ENCODE data around the gene BTBD17. TPM values are rescaled to one million over a fixed set of nuclear protein-coding genes. Genes with fewer than 3 reads are reported as not detected.

BTBD17 gene
- total and polyA plus RNA-seq, 4 donors = 0.17 TPM; not detected in 3

GRCh38 chr17:74330446-74330845 lies 31.2 kb downstream of the BTBD17 start:
- Histone ChIP-seq H3K36me3 (ENCODE audit: control insufficient read depth in 4 of 4, insufficient read depth in 4 of 4, low read length in 4 of 4) (no peaks in the 10 kb centered on the region), H3K4me3 (no peak overlapping the region), H3K9me3 (ENCODE audit: control insufficient read depth in 4 of 4, insufficient read depth in 3 of 4, low read length in 3 of 4) (peaks cover 0 to 2% (median 0%) of the 10 kb centered on the region in 4 donors), H3K27me3 (ENCODE audit: control insufficient read depth in 3 of 3, insufficient read depth in 3 of 3, low read length in 2 of 3) (peaks cover 0 to 16% (median 4%) of the 10 kb centered on the region in 3 donors), H3K9ac (ENCODE audit: insufficient read depth in 1 of 2, low read length in 2 of 2) (no peak overlapping the region), H3K4me1 (ENCODE audit: control insufficient read depth in 5 of 5, insufficient read depth in 5 of 5, low read length in 5 of 5) (peaks cover 0 to 11% (median 4%) of the 10 kb centered on the region in 5 donors), H3K27ac (ENCODE audit: low read depth in 1 of 2, low read length in 1 of 2) (no peak overlapping the region)
- no peak for DNase-seq
- no peak for ATAC-seq (ENCODE audit: insufficient read depth, low FRiP score)
- 78 to 87% methylated on average over 8 of the region's 8 CpGs for WGBS, 2 donors
- TF ChIP-seq, protein P1, sequence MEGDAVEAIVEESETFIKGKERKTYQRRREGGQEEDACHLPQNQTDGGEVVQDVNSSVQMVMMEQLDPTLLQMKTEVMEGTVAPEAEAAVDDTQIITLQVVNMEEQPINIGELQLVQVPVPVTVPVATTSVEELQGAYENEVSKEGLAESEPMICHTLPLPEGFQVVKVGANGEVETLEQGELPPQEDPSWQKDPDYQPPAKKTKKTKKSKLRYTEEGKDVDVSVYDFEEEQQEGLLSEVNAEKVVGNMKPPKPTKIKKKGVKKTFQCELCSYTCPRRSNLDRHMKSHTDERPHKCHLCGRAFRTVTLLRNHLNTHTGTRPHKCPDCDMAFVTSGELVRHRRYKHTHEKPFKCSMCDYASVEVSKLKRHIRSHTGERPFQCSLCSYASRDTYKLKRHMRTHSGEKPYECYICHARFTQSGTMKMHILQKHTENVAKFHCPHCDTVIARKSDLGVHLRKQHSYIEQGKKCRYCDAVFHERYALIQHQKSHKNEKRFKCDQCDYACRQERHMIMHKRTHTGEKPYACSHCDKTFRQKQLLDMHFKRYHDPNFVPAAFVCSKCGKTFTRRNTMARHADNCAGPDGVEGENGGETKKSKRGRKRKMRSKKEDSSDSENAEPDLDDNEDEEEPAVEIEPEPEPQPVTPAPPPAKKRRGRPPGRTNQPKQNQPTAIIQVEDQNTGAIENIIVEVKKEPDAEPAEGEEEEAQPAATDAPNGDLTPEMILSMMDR (IDR thresholded peaks at IDR 0.05; ENCODE audit: control extremely low read depth, extremely low read depth) = no peak

GRCh38 chr17:74329378-74329777 lies 32.3 kb downstream of the BTBD17 start:
- no peak for DNase-seq
- TF ChIP-seq, protein P1 (IDR thresholded peaks at IDR 0.05; ENCODE audit: control extremely low read depth, extremely low read depth) = no peak
- WGBS, 2 donors = 67 to 73% methylated on average over 3 of the region's 3 CpGs
- Histone ChIP-seq H3K4me3 (no peak overlapping the region), H3K27me3 (ENCODE audit: control insufficient read depth in 3 of 3, insufficient read depth in 3 of 3, low read length in 2 of 3) (peaks cover 0 to 19% (median 7%) of the 10 kb centered on the region in 3 donors), H3K9me3 (ENCODE audit: control insufficient read depth in 4 of 4, insufficient read depth in 3 of 4, low read length in 3 of 4) (peaks cover 0 to 1% (median 0%) of the 10 kb centered on the region in 4 donors), H3K4me1 (ENCODE audit: control insufficient read depth in 5 of 5, insufficient read depth in 5 of 5, low read length in 5 of 5) (peaks cover 0 to 14% (median 5%) of the 10 kb centered on the region in 5 donors), H3K27ac (ENCODE audit: low read depth in 1 of 2, low read length in 1 of 2) (no peak overlapping the region), H3K36me3 (ENCODE audit: control insufficient read depth in 4 of 4, insufficient read depth in 4 of 4, low read length in 4 of 4) (no peaks in the 10 kb centered on the region), H3K9ac (ENCODE audit: insufficient read depth in 1 of 2, low read length in 2 of 2) (no peak overlapping the region)
- no peak for ATAC-seq (ENCODE audit: insufficient read depth, low FRiP score)

DNA sequence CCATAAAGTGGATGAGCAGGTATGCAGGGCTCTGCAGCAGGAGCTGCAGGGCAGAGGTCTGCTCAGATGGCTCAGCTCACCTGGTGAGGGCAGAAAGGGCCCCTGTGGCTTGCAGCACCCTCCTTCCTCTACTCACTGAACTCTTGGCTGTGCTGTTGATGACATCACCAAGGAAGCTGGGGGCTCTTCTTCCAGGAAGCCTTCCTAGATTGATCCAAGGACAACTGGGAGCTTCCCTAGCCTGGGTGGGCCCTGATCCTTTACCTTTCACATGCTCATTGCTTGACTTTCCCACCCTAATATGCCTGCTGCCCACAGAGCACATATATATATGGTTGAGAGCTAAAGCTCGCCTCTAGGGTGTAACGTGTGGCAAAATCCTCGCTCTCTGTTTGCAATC lies 33.2 kb downstream of the BTBD17 start:
- WGBS, 2 donors = 88 to 90% methylated on average over 3 of the region's 3 CpGs
- TF ChIP-seq, protein P1 (IDR thresholded peaks at IDR 0.05; ENCODE audit: control extremely low read depth, extremely low read depth) = no peak

GRCh38 chr17:74326506-74326905 lies 35.2 kb downstream of the BTBD17 start:
- peaks cover 0 to 14% (median 4%) of the 10 kb centered on the region in 5 donors for H3K4me1 ChIP-seq (ENCODE audit: control insufficient read depth in 5 of 5, insufficient read depth in 5 of 5, low read length in 5 of 5)
- H3K9ac ChIP-seq (ENCODE audit: insufficient read depth in 1 of 2, low read length in 2 of 2) = no peak overlapping the region
- H3K4me3 ChIP-seq = no peak overlapping the region
- DNase-seq (no peak), ATAC-seq (ENCODE audit: insufficient read depth, low FRiP score) (no peak)
- no peaks in the 10 kb centered on the region for H3K9me3 ChIP-seq (ENCODE audit: control insufficient read depth in 4 of 4, insufficient read depth in 3 of 4, low read length in 3 of 4)
- no peaks in the 10 kb centered on the region for H3K36me3 ChIP-seq (ENCODE audit: control insufficient read depth in 4 of 4, insufficient read depth in 4 of 4, low read length in 4 of 4)
- no peak overlapping the region for H3K27ac ChIP-seq (ENCODE audit: low read depth in 1 of 2, low read length in 1 of 2)
- TF ChIP-seq, protein P1 (IDR thresholded peaks at IDR 0.05; ENCODE audit: control extremely low read depth, extremely low read depth) = no peak
- 18 to 26% methylated on average over 10 of the region's 10 CpGs for WGBS, 2 donors
- peaks cover 0 to 19% (median 7%) of the 10 kb centered on the region in 3 donors for H3K27me3 ChIP-seq (ENCODE audit: control insufficient read depth in 3 of 3, insufficient read depth in 3 of 3, low read length in 2 of 3)

More for the DNA sequence above, 33.2 kb downstream of the BTBD17 start:
- Histone ChIP-seq H3K4me3 (no peak overlapping the region), H3K9me3 (ENCODE audit: control insufficient read depth in 4 of 4, insufficient read depth in 3 of 4, low read length in 3 of 4) (no peaks in the 10 kb centered on the region), H3K4me1 (ENCODE audit: control insufficient read depth in 5 of 5, insufficient read depth in 5 of 5, low read length in 5 of 5) (peaks cover 0 to 14% (median 5%) of the 10 kb centered on the region in 5 donors), H3K9ac (ENCODE audit: insufficient read depth in 1 of 2, low read length in 2 of 2) (no peak overlapping the region), H3K27ac (ENCODE audit: low read depth in 1 of 2, low read length in 1 of 2) (no peak overlapping the region), H3K36me3 (ENCODE audit: control insufficient read depth in 4 of 4, insufficient read depth in 4 of 4, low read length in 4 of 4) (no peaks in the 10 kb centered on the region), H3K27me3 (ENCODE audit: control insufficient read depth in 3 of 3, insufficient read depth in 3 of 3, low read length in 2 of 3) (peaks cover 0 to 19% (median 7%) of the 10 kb centered on the region in 3 donors)
- no peak for DNase-seq
- no peak for ATAC-seq (ENCODE audit: insufficient read depth, low FRiP score)
